GM18907 (cell line): ENCODE results near the gene RTN4IP1.

Source experiments
- ATAC-seq: cut with Tn5 transposase; IDR thresholded peaks from one replicate; pipeline ENCODE4 v1.9.1; 2021; ENCODE audit warnings: mild to moderate bottlenecking, moderate library complexity; ENCODE audit not compliant: unreplicated experiment

Gene RTN4IP1, protein sequence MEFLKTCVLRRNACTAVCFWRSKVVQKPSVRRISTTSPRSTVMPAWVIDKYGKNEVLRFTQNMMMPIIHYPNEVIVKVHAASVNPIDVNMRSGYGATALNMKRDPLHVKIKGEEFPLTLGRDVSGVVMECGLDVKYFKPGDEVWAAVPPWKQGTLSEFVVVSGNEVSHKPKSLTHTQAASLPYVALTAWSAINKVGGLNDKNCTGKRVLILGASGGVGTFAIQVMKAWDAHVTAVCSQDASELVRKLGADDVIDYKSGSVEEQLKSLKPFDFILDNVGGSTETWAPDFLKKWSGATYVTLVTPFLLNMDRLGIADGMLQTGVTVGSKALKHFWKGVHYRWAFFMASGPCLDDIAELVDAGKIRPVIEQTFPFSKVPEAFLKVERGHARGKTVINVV

DNA sequence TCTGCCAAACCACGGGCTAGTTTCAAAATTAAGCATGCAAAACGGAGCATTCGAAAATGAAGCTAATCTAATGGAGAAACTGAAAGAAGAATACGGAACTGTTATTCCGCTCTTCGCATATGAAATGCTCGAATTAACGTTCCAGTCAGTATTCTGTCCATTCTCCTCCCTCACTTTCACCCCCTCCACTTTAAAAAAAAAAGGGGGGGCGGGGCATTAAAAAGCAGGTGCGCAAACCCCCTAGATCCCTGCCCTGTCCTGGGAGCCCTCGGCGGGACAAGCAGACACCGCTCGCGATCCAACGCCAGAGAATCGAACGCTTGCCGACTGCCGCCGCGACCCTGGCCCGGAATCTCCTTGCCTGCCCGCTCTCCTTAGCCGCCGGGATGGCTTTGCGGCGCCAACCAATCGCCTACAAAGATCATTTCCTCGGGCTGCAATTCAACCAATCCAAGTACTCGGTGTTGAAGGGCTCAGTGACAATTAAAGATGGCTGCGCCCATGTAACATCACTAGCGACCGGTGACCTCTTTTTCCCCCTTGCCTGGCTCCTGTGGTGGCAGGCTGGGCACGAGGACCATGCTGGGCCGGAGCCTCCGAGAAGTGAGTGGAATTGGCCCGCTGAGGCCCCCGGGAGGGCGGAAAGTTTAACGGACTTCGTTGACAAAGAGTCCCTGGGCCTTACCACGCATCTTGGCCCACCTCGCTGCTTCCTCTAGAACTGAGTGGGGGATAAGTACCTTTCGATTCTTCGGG lies at the start of gene RTN4IP1, which contains the start of gene QRSL1:
Gene RTN4IP1, minus strand, starts transcription at position 396 of the 756 bp plus-strand sequence. CDS start 477 bp downstream, outside the sequence.
Gene QRSL1, plus strand, starts transcription at position 476 of the 756 bp plus-strand sequence. Its CDS starts 104 bp downstream, at position 580.
- peak; percentile 78 for ATAC-seq

- ATAC-seq: no peak
These were observed 48.0 kb upstream of the RTN4IP1 start for GRCh38 chr6:106677282-106677681.

GRCh38 chr6:106674541-106675229 lies 45.4 kb upstream of the RTN4IP1 start:
- no peak for ATAC-seq

- ATAC-seq: no peak
These were observed 42.4 kb upstream of the RTN4IP1 start for GRCh38 chr6:106671651-106672050.

DNA sequence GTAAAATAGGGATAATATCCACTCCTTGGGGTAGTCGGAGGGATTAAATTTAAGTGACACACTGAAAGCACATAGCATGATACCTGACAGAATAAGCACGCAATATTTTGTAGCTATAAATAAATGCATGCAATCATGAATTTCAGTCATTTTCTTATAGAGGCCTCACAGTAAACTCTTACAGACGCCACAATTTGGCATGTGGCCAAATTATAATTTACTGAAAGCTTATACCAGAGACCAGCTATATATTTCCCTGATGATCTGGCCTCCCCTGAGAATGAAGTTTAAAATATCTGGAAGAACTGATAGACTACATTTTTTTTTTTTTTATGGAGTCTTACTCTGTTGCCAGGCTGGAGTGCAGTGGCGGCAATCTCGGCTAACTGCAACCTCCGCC lies 40.9 kb upstream of the RTN4IP1 start:
- ATAC-seq: no peak

DNA sequence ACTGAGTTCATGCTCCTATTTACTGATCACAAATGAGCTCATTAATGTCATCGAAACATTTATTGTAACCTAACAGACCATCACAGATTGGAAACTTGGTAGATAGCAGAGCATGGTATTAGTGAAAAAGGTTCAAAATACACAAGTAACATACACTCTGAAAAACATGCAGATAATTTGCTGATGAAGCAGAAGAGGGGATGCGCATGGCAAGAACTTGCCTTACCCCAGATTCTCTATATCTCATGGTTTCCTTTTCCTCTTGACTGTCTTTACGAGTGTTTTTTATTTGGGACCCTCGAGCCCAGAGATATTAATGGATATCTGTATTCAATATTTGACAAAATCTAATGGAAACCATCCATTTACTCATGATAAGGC lies 37.7 kb upstream of the RTN4IP1 start:
- no peak for ATAC-seq

- peak; percentile 99 for ATAC-seq
These were observed 37.2 kb upstream of the RTN4IP1 start for GRCh38 chr6:106666282-106667021.

DNA sequence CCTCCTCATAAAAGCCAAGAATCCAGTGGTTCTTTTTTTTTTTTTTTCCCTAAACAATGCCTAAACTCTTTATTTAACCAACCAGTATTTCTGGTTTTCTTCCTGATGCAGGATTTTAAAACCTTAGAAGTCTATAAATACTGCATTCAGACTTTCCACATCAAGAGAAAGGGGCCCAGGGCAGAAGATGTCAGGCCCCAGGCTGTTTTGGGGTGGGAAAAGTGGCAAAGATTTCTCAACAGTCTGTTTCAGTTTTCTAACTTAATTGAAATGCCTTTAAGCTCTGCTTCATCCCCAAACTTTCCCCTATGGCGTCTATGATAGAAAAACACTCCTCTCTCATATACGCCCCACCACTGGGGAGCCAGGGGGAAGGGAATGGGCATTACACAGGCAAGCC lies 33.2 kb upstream of the RTN4IP1 start:
- no peak for ATAC-seq

GRCh38 chr6:106659859-106660258 lies 30.6 kb upstream of the RTN4IP1 start:
- ATAC-seq: no peak

- no peak for ATAC-seq
These were observed 29.2 kb upstream of the RTN4IP1 start for GRCh38 chr6:106658469-106658868.

DNA sequence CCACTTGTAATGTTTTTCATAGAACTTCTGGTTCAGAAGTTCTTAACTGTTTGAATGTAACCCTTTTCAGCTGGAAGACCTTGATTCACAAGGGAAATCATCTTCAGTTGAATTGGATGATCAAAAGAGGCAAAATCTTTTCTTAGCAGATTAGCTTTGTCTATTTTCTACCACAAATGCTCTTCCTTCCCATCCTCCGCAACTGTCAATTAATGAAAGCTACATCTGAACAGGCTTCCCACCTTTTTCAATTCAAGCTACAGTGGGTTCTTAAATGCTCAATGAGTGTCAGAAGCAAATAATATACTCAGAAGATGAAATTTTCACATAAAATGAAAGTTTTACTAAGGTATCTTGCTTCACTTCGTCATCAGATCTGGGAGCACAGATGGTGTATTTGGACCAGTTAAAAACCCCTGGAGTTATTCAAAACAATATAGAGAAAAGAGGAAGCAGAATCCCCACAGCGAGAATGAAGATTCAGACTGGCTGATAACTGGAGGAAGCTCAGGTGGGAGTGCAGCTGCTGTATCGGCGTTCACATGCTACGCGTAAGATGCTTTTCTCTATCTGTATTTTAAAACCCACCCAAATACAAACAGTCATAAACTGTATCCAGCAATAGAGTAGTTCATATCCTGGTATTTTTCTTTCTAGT lies 19.5 kb upstream of the RTN4IP1 start:
- ATAC-seq: peak; percentile 71

GRCh38 chr6:106643061-106643460 lies 13.8 kb upstream of the RTN4IP1 start:
- no peak for ATAC-seq

DNA sequence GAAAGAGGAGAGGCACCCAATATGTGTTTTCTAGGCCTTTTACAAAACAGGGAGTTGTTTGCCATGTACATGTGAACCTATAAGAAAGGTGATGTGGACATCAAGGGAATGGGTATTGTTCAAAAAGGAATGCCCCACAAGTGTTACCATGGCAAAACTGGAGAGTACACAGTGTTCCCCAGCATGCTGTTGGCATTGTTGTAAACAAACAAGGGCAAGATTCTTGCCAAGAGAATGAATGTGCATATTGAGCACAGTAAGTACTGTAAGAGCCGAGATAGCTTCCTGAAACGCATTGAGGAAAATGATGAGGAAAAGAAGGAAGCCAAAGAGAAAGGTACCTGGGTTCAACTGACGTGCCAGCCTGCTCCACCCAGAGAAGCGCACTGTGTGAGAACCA lies 13.2 kb upstream of the RTN4IP1 start:
- no peak for ATAC-seq

- ATAC-seq: no peak
These were observed 10.5 kb upstream of the RTN4IP1 start for GRCh38 chr6:106639812-106640211.

- peak; percentile 70 for ATAC-seq
These were observed 8.5 kb upstream of the RTN4IP1 start for GRCh38 chr6:106637717-106638341.

DNA sequence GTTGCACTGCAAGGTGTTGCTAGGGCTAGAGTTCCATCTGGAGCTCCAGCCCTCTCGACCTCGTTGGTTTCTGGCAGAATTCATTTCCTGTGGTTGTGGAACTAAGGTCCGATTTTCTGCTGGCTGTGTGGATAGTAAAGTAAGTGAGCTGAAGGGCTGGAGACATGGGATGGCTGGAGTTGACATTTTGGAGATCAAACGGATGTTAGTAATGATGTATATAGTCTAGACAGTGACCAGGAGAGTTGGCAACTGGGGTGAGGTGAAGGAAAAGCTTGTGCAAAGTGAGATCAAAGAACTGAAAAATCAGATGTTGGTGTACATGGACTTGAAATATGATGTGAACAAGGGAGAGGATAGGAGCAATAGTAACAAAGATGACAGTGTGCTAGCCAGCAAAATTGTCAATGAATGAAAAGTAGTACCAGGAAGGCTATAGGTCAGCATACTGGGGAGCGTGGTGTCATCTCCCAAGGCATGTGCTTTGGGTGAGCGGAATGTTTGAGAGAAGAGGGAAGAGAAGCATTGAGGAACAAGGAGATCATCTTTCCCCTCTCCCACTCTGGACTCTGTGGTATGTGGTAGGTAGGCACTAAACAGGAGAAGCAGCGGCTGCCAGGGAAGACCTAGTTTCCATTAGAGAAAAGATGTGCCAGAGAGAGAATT lies 7.9 kb upstream of the RTN4IP1 start:
- ATAC-seq: peak; percentile 28

DNA sequence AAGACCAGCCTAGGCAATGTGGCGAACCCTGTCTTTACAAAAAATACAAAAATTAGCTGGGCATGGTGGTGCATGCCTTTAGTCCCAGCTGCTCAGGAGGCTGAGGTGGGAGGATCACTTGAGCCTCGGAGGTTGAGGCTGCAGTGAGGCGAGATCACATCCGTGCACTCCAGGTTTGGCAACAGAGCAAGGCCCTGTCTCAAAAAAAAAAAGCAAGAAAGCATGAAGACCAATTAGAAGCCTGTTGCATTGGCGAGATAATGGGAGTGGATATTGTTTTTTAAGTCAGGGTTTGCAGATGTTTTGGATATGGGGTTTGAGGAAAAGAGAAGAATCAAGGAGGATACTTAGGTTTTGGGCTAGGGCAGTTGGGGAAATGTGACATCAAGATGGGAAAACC lies 5.3 kb upstream of the RTN4IP1 start:
- ATAC-seq: no peak

- no peak for ATAC-seq
These were observed 2.0 kb upstream of the RTN4IP1 start for GRCh38 chr6:106631346-106631745.

- no peak for ATAC-seq
These were observed 1.1 kb upstream of the RTN4IP1 start for GRCh38 chr6:106630366-106630765.
